ENCODE results near the gene EMP1. TPM values are rescaled to one million over a fixed set of nuclear protein-coding genes. Genes with fewer than 3 reads are reported as not detected.

EMP1 gene
- total RNA-seq, 1 experiment from 2014 or later, result 0.63 TPM

GRCh38 chr12:13247596-13247995, 51.1 kb downstream of the EMP1 start:
- no peak overlapping the region for H3K14ac ChIP-seq (ENCODE audit: insufficient read depth, low read length)
- no peaks in the 10 kb centered on the region for H3K4me1 Mint-ChIP-seq
- H3T11ph ChIP-seq (ENCODE audit: low read length), result no peak overlapping the region
- no peaks in the 10 kb centered on the region for H3K23me2 ChIP-seq (ENCODE audit: insufficient read length, low read depth, low read length, poor library complexity, severe bottlenecking)
- no peaks in the 10 kb centered on the region; a peak in 1 of 7 replicates for H3K36me3 Mint-ChIP-seq (ENCODE audit: insufficient read depth in 1 of 3, low read depth in 3 of 3)
- H4K20me1 ChIP-seq (ENCODE audit: control insufficient read depth, insufficient read depth, insufficient read length), result no peaks in the 10 kb centered on the region
- no peak overlapping the region for H3K27ac ChIP-seq (ENCODE audit: insufficient read length, low read depth, low read length)
- no peaks in the 10 kb centered on the region for H3K79me1 ChIP-seq (ENCODE audit: insufficient read depth, low read depth, low read length, poor library complexity, severe bottlenecking)
- no peak overlapping the region for H4K8ac ChIP-seq (replicated peaks; ENCODE audit: insufficient read length, low read depth, low read length)
- no peak overlapping the region; a peak in 1 of 7 replicates for H3K27ac Mint-ChIP-seq
- no peak overlapping the region for H3K4ac ChIP-seq (ENCODE audit: low read depth, low read length)
- H2AK5ac ChIP-seq (ENCODE audit: insufficient read length, low read length), result no peak overlapping the region
- no peak overlapping the region for H2BK120ac ChIP-seq (ENCODE audit: low read depth, low read length, poor library complexity, severe bottlenecking)
- no peak overlapping the region for H2BK15ac ChIP-seq (ENCODE audit: low read depth, low read length)
- no peak overlapping the region for H3K9ac ChIP-seq (ENCODE audit: extremely low read depth, insufficient read length, low read length)
- TF ChIP-seq CTCF (conservative IDR thresholded peaks at IDR 0.05), result no peak
- no peaks in the 10 kb centered on the region for H3K9me3 Mint-ChIP-seq
- H4K5ac ChIP-seq (ENCODE audit: insufficient read length, low read depth, low read length), result no peak overlapping the region
- no CpG with 5 or more reads among the region's 3 CpGs for WGBS (ENCODE audit: extremely low coverage, insufficient read length, low lambda C conversion rate)
- no peak overlapping the region for H4K91ac ChIP-seq (ENCODE audit: insufficient read length, low read depth, low read length)
- no peaks in the 10 kb centered on the region for H3K79me2 ChIP-seq (ENCODE audit: insufficient read depth, low read length)
- H3K27me3 Mint-ChIP-seq (ENCODE audit: low read depth), result no peaks in the 10 kb centered on the region
- H3K27me3 ChIP-seq (ENCODE audit: insufficient read depth, low read length), result no peaks in the 10 kb centered on the region
- H3K4me2 ChIP-seq (ENCODE audit: insufficient read depth, insufficient read length, low read length), result no peak overlapping the region
- H3K4me3 Mint-ChIP-seq, result no peak overlapping the region
- H2BK20ac ChIP-seq (ENCODE audit: low read depth, low read length, poor library complexity, severe bottlenecking), result no peak overlapping the region
- H3K4me1 ChIP-seq (ENCODE audit: insufficient read depth, low read length), result no peaks in the 10 kb centered on the region
- no peak overlapping the region for H2AFZ ChIP-seq (ENCODE audit: low read length)
- no peaks in the 10 kb centered on the region for H3K9me3 ChIP-seq (ENCODE audit: control insufficient read depth, low read depth, low read length)
- H2BK12ac ChIP-seq (ENCODE audit: insufficient read length, low read depth, low read length), result no peak overlapping the region
- H2BK5ac ChIP-seq (ENCODE audit: insufficient read length, low read length), result no peak overlapping the region
- no peak for DNase-seq
- no peak overlapping the region for H3K56ac ChIP-seq (ENCODE audit: insufficient read length, low read depth, low read length)
- no peak overlapping the region for H3K23ac ChIP-seq (ENCODE audit: insufficient read length, low read depth, low read length)
- H3K18ac ChIP-seq (ENCODE audit: insufficient read length, low read depth, low read length), result no peak overlapping the region

All from H9 (cell line).